Measurements from ENCODE around the gene SPRED1. TPM values are rescaled to one million over a fixed set of nuclear protein-coding genes. Genes with fewer than 3 reads are reported as not detected.

SPRED1 gene
- total RNA-seq, 1 donor from 2014 or later = 29.3 TPM

DNA sequence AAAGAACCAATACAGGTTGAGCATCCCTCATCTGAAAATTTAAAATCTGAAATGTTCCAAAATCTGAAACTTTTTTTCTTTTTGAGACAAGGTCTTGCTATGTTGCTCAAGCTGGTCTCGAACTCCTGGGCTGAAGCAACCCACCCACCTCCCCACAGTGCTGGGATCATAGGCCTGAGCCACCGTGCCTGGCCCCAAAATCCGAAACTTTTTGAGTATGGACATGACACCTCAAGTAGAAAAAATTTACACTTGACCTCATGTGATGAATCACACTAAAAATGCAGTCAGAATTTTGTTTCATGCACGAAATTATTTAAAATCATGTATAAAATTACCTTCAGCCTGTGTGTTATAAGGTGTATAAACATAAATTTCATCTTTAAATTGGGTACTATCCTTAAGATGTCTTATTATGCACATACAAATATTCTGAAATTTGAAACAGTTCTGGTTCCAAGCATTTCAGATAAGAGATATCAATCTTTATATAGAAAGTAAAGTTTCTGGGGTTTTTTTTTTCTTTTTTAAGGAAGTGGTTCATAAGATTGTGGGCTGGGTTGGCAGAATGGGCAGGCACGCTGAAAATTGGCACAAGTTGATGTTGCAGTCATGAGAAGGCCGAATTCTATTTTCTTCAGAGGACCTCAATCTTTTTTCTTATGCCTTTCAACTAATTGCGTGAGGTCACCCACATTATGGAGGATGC, 72.5 kb downstream of the SPRED1 start:
- DNase-seq (ENCODE audit: low spot score) = no peak
- H3K27ac Mint-ChIP-seq (ENCODE audit: unreplicated experiment) = no peak overlapping the region
- no peaks in the 10 kb centered on the region for H3K4me1 Mint-ChIP-seq (ENCODE audit: unreplicated experiment)
- H3K36me3 Mint-ChIP-seq (ENCODE audit: low read depth, unreplicated experiment) = peaks cover 13% of the 10 kb centered on the region
- TF ChIP-seq, protein P1, sequence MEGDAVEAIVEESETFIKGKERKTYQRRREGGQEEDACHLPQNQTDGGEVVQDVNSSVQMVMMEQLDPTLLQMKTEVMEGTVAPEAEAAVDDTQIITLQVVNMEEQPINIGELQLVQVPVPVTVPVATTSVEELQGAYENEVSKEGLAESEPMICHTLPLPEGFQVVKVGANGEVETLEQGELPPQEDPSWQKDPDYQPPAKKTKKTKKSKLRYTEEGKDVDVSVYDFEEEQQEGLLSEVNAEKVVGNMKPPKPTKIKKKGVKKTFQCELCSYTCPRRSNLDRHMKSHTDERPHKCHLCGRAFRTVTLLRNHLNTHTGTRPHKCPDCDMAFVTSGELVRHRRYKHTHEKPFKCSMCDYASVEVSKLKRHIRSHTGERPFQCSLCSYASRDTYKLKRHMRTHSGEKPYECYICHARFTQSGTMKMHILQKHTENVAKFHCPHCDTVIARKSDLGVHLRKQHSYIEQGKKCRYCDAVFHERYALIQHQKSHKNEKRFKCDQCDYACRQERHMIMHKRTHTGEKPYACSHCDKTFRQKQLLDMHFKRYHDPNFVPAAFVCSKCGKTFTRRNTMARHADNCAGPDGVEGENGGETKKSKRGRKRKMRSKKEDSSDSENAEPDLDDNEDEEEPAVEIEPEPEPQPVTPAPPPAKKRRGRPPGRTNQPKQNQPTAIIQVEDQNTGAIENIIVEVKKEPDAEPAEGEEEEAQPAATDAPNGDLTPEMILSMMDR (IDR thresholded peaks at IDR 0.05; ENCODE audit: unreplicated experiment) = no peak
- H3K4me3 Mint-ChIP-seq (ENCODE audit: unreplicated experiment) = no peak overlapping the region
- no peaks in the 10 kb centered on the region for H3K9me3 Mint-ChIP-seq (ENCODE audit: unreplicated experiment)
- H3K27me3 Mint-ChIP-seq (ENCODE audit: unreplicated experiment) = no peaks in the 10 kb centered on the region

DNA sequence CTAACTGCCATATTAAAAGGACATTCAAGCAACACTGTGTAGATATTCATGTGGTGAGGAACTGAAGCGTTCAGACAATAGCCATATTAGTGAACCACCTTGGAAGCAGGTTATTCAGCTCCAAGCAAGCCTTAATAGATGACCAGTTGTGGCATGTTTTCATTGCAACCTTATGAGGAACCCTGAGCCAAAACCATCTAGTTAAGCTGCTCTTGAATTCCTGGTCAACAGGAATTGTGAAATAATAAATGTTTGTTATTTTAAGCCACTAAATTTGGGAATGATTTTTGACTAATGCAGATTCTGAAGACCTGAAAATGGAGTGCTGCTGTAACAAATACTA, 73.0 kb downstream of the SPRED1 start:
- TF ChIP-seq, protein P1 (IDR thresholded peaks at IDR 0.05; ENCODE audit: unreplicated experiment) = no peak
- no peak overlapping the region for H3K27ac Mint-ChIP-seq (ENCODE audit: unreplicated experiment)
- no peak overlapping the region for H3K4me3 Mint-ChIP-seq (ENCODE audit: unreplicated experiment)
- H3K36me3 Mint-ChIP-seq (ENCODE audit: low read depth, unreplicated experiment) = peaks cover 13% of the 10 kb centered on the region
- no peaks in the 10 kb centered on the region for H3K27me3 Mint-ChIP-seq (ENCODE audit: unreplicated experiment)
- no peak for DNase-seq (ENCODE audit: low spot score)
- no peaks in the 10 kb centered on the region for H3K4me1 Mint-ChIP-seq (ENCODE audit: unreplicated experiment)
- no peaks in the 10 kb centered on the region for H3K9me3 Mint-ChIP-seq (ENCODE audit: unreplicated experiment)

DNA sequence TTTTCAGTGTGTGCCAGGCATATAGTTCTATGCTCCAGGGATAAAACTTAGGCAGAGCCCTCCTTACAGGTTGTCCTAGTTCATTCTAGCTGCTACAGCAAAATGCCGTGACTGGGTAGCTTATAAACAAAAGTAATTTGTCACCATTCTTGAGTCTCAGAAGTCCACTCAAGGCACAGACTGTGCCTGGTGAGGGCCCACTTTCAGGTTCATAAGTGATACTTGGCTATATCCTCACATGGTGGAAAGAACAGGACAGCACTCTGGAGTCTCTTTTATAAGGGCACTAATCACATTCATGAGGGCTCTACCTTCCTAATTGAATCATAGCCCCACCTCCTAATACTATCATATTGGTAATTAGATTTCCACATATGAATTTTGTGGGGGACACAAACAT, 80.1 kb downstream of the SPRED1 start:
- Mint-ChIP-seq H3K9me3 (ENCODE audit: unreplicated experiment) (no peaks in the 10 kb centered on the region), H3K27me3 (ENCODE audit: unreplicated experiment) (no peaks in the 10 kb centered on the region)

DNA sequence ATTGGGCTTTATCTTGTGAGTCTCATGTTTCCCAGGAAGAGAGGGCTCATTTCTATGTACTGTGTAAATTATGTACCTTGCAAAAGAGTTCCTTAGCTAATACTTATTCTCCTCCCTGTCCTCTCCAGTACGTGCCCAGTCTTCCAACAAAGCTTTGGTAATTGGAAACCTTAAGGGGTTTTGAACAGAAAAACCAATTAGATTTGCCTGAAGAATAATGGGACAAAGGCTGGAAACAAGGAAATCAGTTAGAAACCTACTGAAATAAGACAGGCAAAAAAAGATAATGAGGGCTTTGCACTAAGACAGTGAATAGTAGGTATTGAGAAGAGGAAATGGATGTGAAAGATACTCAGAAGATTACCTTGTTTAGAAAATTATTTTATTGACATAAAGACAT, 82.5 kb downstream of the SPRED1 start:
- no peak overlapping the region for H3K27ac Mint-ChIP-seq (ENCODE audit: unreplicated experiment)

More for the DNA sequence above, 80.1 kb downstream of the SPRED1 start:
- peaks cover 3% of the 10 kb centered on the region for H3K4me1 Mint-ChIP-seq (ENCODE audit: unreplicated experiment)
- no peak for DNase-seq (ENCODE audit: low spot score)
- TF ChIP-seq, protein P1 (IDR thresholded peaks at IDR 0.05; ENCODE audit: unreplicated experiment) = no peak
- no peak overlapping the region for H3K27ac Mint-ChIP-seq (ENCODE audit: unreplicated experiment)
- no peaks in the 10 kb centered on the region for H3K36me3 Mint-ChIP-seq (ENCODE audit: low read depth, unreplicated experiment)
- no peak overlapping the region for H3K4me3 Mint-ChIP-seq (ENCODE audit: unreplicated experiment)

DNA sequence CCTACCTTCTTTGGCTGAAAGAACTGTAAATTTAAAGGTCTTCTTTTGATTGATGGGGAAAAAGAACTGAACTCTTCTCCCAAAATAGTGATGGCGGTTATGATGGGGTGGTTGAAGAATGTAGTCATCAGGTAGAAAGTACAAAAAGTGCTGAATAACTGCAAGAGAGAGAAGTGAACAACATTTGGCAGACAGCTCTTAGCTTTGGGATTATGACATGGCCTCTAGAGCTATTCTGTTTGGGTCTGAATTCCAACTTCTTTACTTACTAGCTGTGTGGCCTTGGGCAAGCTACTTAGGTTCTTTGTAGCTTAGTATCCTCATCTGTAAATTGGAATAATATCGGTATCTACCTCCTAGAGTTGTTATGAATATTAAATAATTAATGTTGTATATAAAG, 91.7 kb downstream of the SPRED1 start:
- Mint-ChIP-seq H3K36me3 (ENCODE audit: low read depth, unreplicated experiment) (no peaks in the 10 kb centered on the region), H3K27me3 (ENCODE audit: unreplicated experiment) (peaks cover 2% of the 10 kb centered on the region), H3K4me1 (ENCODE audit: unreplicated experiment) (peaks cover 5% of the 10 kb centered on the region), H3K4me3 (ENCODE audit: unreplicated experiment) (no peak overlapping the region), H3K27ac (ENCODE audit: unreplicated experiment) (no peak overlapping the region), H3K9me3 (ENCODE audit: unreplicated experiment) (no peaks in the 10 kb centered on the region)
- TF ChIP-seq, protein P1 (IDR thresholded peaks at IDR 0.05; ENCODE audit: unreplicated experiment) = no peak
- no peak for DNase-seq (ENCODE audit: low spot score)

More for the DNA sequence above, 82.5 kb downstream of the SPRED1 start:
- Mint-ChIP-seq H3K36me3 (ENCODE audit: low read depth, unreplicated experiment) (no peaks in the 10 kb centered on the region), H3K9me3 (ENCODE audit: unreplicated experiment) (no peaks in the 10 kb centered on the region), H3K4me1 (ENCODE audit: unreplicated experiment) (peaks cover 3% of the 10 kb centered on the region), H3K27me3 (ENCODE audit: unreplicated experiment) (no peaks in the 10 kb centered on the region), H3K4me3 (ENCODE audit: unreplicated experiment) (no peak overlapping the region)
- TF ChIP-seq, protein P1 (IDR thresholded peaks at IDR 0.05; ENCODE audit: unreplicated experiment) = no peak
- DNase-seq (ENCODE audit: low spot score) = no peak
